Stomach (tissue), 4 donors: Measurements from ENCODE around the gene CDCP2.

Experiments used
- CTCF ChIP-seq, 7 experiments: fragments of 450-650 bp in 4 of 7; fragments of 200-600 bp in 3 of 7; sonication (generic) in 3 of 7; IDR thresholded peaks; one replicate each; pipeline ENCODE4 v1.5.1; 2016 to 2019; ENCODE audit warnings: antibody characterized with exemption in 7 of 7, control low read depth in 2 of 7, mild to moderate bottlenecking in 1 of 7
- EP300 ChIP-seq: sonication (generic); formaldehyde crosslinking; IDR thresholded peaks from one replicate; pipeline ENCODE4 v1.6.1; 2017; ENCODE audit warnings: antibody characterized with exemption
- POLR2AphosphoS5 ChIP-seq, 3 donors: sonication (generic); formaldehyde crosslinking; IDR thresholded peaks; one replicate each; pipeline ENCODE4 v1.6.1; 2016; ENCODE audit warnings: antibody characterized with exemption in 3 of 3

GRCh38 chr1:54132495-54132894 lies 20.3 kb downstream of the CDCP2 start:
- TF ChIP-seq CTCF (IDR thresholded peaks at IDR 0.05) = no peak
- TF ChIP-seq EP300 = no peak
- no peak for TF ChIP-seq POLR2AphosphoS5 (IDR thresholded peaks at IDR 0.05)
